Kidney tubule cell (primary cell): ENCODE results near the gene STUM.
A peak's percentile ranks its signal among the peaks of the same experiment; 100 is the strongest.

Experiments used
- DNase-seq: peaks from one replicate; pipeline ENCODE4 v3.0.0-alpha.2; 2018; ENCODE audit warnings: low spot score

STUM gene

GRCh38 chr1:226534098-226534497, 14.5 kb upstream of the STUM start:
- no peak for DNase-seq

GRCh38 chr1:226534645-226535044, 13.9 kb upstream of the STUM start:
- DNase-seq, result no peak

GRCh38 chr1:226535666-226536065, 12.9 kb upstream of the STUM start:
- no peak for DNase-seq

GRCh38 chr1:226541231-226541630, 7.3 kb upstream of the STUM start:
- no peak for DNase-seq

- DNase-seq, result peak; percentile 67
These were observed 6.6 kb upstream of the STUM start for GRCh38 chr1:226541631-226542622.

GRCh38 chr1:226542623-226543103, 5.9 kb upstream of the STUM start:
- DNase-seq, result peak; percentile 32

- DNase-seq, result no peak
These were observed 2.5 kb upstream of the STUM start for GRCh38 chr1:226545836-226546596.

- no peak for DNase-seq
These were observed 1.6 kb upstream of the STUM start for GRCh38 chr1:226546926-226547325.

- DNase-seq, result peak; percentile 84
These were observed 791 bp upstream of the STUM start for GRCh38 chr1:226547754-226548191.

- no peak for DNase-seq
These were observed 751 bp downstream of the STUM start for GRCh38 chr1:226549094-226549936.

GRCh38 chr1:226549937-226550671, 1.5 kb downstream of the STUM start:
- DNase-seq, result peak; percentile 27

- DNase-seq, result no peak
These were observed 2.1 kb downstream of the STUM start for GRCh38 chr1:226550672-226551041.

- no peak for DNase-seq
These were observed 2.7 kb downstream of the STUM start for GRCh38 chr1:226551299-226551698.

GRCh38 chr1:226552061-226552460, 3.5 kb downstream of the STUM start:
- no peak for DNase-seq

GRCh38 chr1:226553266-226553923, 4.8 kb downstream of the STUM start:
- no peak for DNase-seq

GRCh38 chr1:226553924-226554282, 5.3 kb downstream of the STUM start:
- no peak for DNase-seq

- DNase-seq, result no peak
These were observed 6.5 kb downstream of the STUM start for GRCh38 chr1:226555092-226555491.

GRCh38 chr1:226557424-226557823, 8.9 kb downstream of the STUM start:
- DNase-seq, result no peak

- DNase-seq, result peak; percentile 13
These were observed 9.6 kb downstream of the STUM start for GRCh38 chr1:226558036-226558650.

GRCh38 chr1:226560243-226560642, 11.7 kb downstream of the STUM start:
- no peak for DNase-seq
